RWPE1 (cell line): ENCODE measurements around the gene BUD31.

Source experiments
- CTCF ChIA-PET: fragments of 350-600 bp; sonication (Branson Sonifier 250); formaldehyde crosslinking; extraction: SDS; loops from one replicate; lab custom pipeline; 2021; lab: Yijun Ruan, JAX
- POLR2A ChIA-PET: fragments of 400-600 bp; formaldehyde crosslinking; extraction: SDS; loops from one replicate; lab custom pipeline; 2020; ENCODE audit warnings: antibody characterized with exemption; ENCODE audit not compliant: low non-redundant PET; lab: Yijun Ruan, JAX
- DNase-seq: peaks from one replicate; pipeline ENCODE4 v3.0.0; 2012; ENCODE audit warnings: low spot score
- H3K27ac ChIP-seq: fragments of 450-650 bp; 2 replicates; pipeline ENCODE4 v1.5.1; 2017
- TF ChIP-seq, protein P1 (sequence below): fragments of 450-650 bp; conservative IDR thresholded peaks from 2 replicates; pipeline ENCODE4 v1.5.1; 2017; ENCODE audit warnings: low read depth, mild to moderate bottlenecking

Gene BUD31

DNA sequence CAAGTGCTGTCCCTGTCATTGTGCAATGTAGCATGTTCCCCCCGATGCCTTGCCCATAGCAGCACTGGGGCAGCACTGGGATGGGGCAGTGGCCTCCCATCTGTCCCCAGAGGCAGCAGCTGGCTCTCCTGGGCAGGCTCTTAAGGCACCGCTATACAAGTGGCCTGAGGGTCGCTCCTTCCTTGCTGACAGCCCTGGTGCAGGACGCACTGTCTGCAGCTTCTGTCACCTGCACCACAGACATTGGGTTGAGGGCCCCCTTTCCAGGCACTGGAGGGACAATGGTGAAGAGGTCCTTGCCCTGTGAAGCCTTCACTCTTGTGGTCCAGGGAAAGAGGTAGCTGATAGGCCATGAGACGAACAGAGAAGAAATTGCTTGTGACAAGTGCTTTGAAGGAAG, 40.6 kb downstream of the BUD31 start:
- peak overlapping the region; percentile 17 for H3K27ac ChIP-seq
- ChIA-PET CTCF (no interaction called here), POLR2A (no interaction called here)

DNA sequence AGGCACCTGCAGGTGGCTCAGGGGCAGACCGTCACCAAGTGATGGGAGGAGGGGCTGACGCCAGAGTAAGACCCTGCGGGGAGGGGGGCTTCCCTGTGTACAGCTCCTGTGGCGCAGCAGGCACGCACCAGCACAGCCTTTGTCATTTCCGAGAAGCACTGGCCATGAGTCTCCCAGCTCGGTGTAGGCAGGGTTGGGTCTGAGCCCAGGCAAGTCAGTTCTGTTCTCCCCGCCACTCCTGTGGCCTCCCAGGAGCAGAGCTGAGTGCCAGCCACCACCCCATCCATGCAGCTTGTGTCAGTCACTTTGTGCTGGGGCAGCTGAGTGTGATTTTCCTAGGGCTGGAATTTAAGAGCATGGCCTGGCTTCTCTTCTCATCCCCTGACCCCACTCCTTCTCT, 43.2 kb downstream of the BUD31 start:
- no peak for DNase-seq
- CTCF ChIA-PET = no interaction called here
- POLR2A ChIA-PET = interaction anchor here (0.6 kb wide), 1 partner anchor 42 kb away, joined by 3 read pairs; no protein-coding TSS in a partner anchor
- H3K27ac ChIP-seq = peak overlapping the region; percentile 46
- TF ChIP-seq, protein P1, sequence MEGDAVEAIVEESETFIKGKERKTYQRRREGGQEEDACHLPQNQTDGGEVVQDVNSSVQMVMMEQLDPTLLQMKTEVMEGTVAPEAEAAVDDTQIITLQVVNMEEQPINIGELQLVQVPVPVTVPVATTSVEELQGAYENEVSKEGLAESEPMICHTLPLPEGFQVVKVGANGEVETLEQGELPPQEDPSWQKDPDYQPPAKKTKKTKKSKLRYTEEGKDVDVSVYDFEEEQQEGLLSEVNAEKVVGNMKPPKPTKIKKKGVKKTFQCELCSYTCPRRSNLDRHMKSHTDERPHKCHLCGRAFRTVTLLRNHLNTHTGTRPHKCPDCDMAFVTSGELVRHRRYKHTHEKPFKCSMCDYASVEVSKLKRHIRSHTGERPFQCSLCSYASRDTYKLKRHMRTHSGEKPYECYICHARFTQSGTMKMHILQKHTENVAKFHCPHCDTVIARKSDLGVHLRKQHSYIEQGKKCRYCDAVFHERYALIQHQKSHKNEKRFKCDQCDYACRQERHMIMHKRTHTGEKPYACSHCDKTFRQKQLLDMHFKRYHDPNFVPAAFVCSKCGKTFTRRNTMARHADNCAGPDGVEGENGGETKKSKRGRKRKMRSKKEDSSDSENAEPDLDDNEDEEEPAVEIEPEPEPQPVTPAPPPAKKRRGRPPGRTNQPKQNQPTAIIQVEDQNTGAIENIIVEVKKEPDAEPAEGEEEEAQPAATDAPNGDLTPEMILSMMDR = no peak

More for the DNA sequence above, 40.6 kb downstream of the BUD31 start:
- TF ChIP-seq, protein P1 = no peak
- DNase-seq = no peak

DNA sequence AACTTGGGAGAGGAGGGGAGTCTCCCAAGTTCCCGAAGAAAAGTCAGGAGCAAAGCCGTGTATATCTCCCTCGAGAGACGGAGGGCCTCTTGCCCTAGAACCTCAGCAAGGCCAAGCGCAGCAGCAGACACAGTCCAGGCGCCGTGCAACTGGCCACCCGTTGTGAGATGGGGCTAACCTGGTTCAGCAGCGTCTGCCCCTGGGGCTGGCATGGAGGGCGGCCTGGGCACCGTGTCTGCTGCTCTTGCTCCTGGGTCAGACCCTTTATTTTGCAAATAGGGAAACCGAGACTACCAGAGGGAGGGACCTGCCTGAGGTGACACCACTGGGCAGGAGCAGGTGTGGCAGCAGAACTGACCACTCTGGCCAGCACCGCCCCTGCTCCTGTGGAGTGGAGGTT, 43.8 kb downstream of the BUD31 start:
- TF ChIP-seq, protein P1 = no peak
- no peak for DNase-seq
- CTCF ChIA-PET = no interaction called here
- POLR2A ChIA-PET = no interaction called here
- H3K27ac ChIP-seq = peak overlapping the region; percentile 46

DNA sequence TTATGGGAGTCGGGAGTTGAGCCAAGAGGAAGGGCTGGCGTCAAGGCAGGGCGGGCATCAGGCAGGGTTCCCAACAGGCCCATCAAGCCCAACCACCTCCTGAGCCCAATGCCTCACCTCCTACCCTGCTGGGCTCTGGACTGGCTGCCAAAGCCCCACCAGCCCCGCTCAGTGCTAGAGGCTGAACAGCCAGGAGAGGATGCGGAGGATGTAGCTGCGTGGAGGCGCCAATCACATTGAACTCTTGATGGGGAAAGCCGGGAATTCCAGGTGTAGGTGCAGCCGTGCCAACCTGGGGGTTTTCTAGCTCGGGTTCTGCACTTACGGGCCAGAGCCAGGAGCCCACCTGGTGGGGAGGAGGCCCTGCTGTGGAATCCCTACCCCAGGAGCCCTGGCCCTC, 44.3 kb downstream of the BUD31 start:
- ChIA-PET CTCF (no interaction called here), POLR2A (no interaction called here)
- TF ChIP-seq, protein P1 = no peak
- DNase-seq = no peak
- peak overlapping the region; percentile 46 for H3K27ac ChIP-seq

DNA sequence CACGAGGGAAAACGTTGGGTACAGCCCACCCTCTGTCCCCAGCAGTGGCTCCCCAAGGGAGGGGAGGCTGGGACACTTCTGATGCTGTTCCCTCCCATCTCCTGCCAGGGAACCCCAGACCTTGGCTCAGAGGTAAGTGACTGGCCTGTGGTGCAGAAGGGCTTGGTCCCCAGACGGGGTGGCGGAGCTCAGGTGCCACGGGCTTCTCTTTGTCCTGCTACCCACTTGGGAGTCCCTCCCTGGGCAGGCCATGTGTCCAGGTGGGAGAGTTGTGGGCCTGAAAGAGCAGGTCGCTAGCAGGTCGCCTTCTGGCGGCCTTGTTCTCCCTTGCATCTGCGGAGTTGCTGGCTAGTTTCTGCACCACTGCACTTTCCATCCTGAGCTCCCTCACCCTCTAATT, 47.1 kb downstream of the BUD31 start:
- TF ChIP-seq, protein P1 = no peak
- DNase-seq = no peak
- ChIA-PET POLR2A (no interaction called here), CTCF (interaction anchor here (0.6 kb wide), 1 partner anchor 160 kb away, joined by 3 read pairs; no protein-coding TSS in a partner anchor)
- peak overlapping the region; percentile 46 for H3K27ac ChIP-seq

DNA sequence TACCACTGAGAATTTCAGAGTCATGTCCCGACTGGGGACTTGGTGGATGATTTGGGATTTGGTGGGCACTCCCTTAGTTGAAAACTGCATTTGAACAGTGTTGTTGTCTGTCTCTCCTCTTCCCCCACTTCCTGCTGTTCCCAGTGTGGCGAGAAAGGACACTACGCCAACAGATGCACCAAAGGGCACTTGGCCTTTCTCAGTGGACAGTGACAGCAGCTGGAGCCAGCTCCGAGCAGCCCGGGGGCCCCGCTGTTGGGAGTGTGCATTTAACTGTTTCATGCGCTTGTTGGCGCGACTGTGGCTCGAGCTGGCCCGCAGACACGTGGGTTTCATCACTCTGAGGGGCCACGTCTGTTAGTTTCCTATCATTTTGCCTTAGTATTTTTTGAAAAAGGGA, 47.5 kb downstream of the BUD31 start:
- ChIA-PET POLR2A (no interaction called here), CTCF (no interaction called here)
- TF ChIP-seq, protein P1 = no peak
- H3K27ac ChIP-seq = peak overlapping the region; percentile 46
- DNase-seq = no peak
